Upper lobe of left lung (tissue), 6 donors: ENCODE data around the gene ITGBL1. TPM values are rescaled to one million over a fixed set of nuclear protein-coding genes. Genes with fewer than 3 reads are reported as not detected.

ENCODE experiments used
- ATAC-seq, 2 donors: fragments of 200-7000 bp; cut with Tn5 transposase; one replicate each; pipeline ENCODE4 v1.9.1; 2022; ENCODE audit warnings: mild to moderate bottlenecking in 2 of 2, moderate library complexity in 2 of 2; ENCODE audit not compliant: low FRiP score in 2 of 2
- DNase-seq, 2 donors: peaks; one replicate each; pipeline ENCODE4 v3.0.0-alpha.2; 2019 to 2020
- H3K27ac ChIP-seq, 4 donors: fragments of 200-600 bp; sonication (generic); one replicate each; pipeline ENCODE4 v1.5.1; 2016 to 2019
- H3K27me3 ChIP-seq, 4 donors: fragments of 200-600 bp; sonication (generic); one replicate each; pipeline ENCODE4 v1.5.1; 2017 to 2019
- H3K36me3 ChIP-seq, 4 donors: fragments of 200-600 bp; sonication (generic); one replicate each; pipeline ENCODE4 v1.5.1; 2016 to 2019
- H3K4me1 ChIP-seq, 4 donors: fragments of 200-600 bp; sonication (generic); one replicate each; pipeline ENCODE4 v1.5.1; 2018 to 2019
- H3K4me3 ChIP-seq, 4 donors: fragments of 200-600 bp; sonication (generic); one replicate each; pipeline ENCODE4 v1.5.1; 2017 to 2019; ENCODE audit warnings: mild to moderate bottlenecking in 2 of 4, moderate library complexity in 1 of 4
- H3K9me3 ChIP-seq, 4 donors: fragments of 200-600 bp; sonication (generic); one replicate each; pipeline ENCODE4 v1.5.1; 2018 to 2019
- CTCF ChIP-seq, 6 experiments: fragments of 450-650 bp in 4 of 6; fragments of 200-600 bp in 2 of 6; sonication (generic) in 2 of 6; IDR thresholded peaks; one replicate each; pipeline ENCODE4 v1.5.1; 2016 to 2019; ENCODE audit warnings: antibody characterized with exemption in 6 of 6
- EP300 ChIP-seq, 4 donors: sonication (generic); formaldehyde crosslinking; IDR thresholded peaks; one replicate each; pipeline ENCODE4 v1.5.1; 2017; ENCODE audit warnings: antibody characterized with exemption in 4 of 4, control low read depth in 2 of 4
- POLR2A ChIP-seq, 4 donors: fragments of 450-650 bp; IDR thresholded peaks; one replicate each; pipeline ENCODE4 v1.5.1; 2016 to 2017; ENCODE audit warnings: antibody characterized with exemption in 4 of 4, mild to moderate bottlenecking in 2 of 4
- POLR2AphosphoS5 ChIP-seq, 2 donors: sonication (generic); formaldehyde crosslinking; IDR thresholded peaks; one replicate each; pipeline ENCODE4 v1.5.1; 2017; ENCODE audit warnings: antibody characterized with exemption in 2 of 2
- WGBS, 2 donors: methylation state at CpG; one replicate each; pipeline ENCODE4 v1.1.5; 2017 to 2018; 5-methylcytosine and 5-hydroxymethylcytosine counted together
- total RNA-seq, 6 donors: library from RNA; depleted of rRNA in 4 of 6; stranded (reverse); fragments of >200 nt in 4 of 6; gene quantifications; one replicate each; pipeline versions ENCODE4 v1.1.0 to v1.2.1, GENCODE V29; 2016 to 2021
- donor health status: DM: no; HTN: no; CAD: no; lungs with moderate emphysema.
- donor health status: DM: no; HTN: yes; CAD: no; lungs with severe emphysema.

ITGBL1 gene
- total RNA-seq, 6 donors from 2014 or later, result 5.2 to 51.9 (median 21.9) TPM

DNA sequence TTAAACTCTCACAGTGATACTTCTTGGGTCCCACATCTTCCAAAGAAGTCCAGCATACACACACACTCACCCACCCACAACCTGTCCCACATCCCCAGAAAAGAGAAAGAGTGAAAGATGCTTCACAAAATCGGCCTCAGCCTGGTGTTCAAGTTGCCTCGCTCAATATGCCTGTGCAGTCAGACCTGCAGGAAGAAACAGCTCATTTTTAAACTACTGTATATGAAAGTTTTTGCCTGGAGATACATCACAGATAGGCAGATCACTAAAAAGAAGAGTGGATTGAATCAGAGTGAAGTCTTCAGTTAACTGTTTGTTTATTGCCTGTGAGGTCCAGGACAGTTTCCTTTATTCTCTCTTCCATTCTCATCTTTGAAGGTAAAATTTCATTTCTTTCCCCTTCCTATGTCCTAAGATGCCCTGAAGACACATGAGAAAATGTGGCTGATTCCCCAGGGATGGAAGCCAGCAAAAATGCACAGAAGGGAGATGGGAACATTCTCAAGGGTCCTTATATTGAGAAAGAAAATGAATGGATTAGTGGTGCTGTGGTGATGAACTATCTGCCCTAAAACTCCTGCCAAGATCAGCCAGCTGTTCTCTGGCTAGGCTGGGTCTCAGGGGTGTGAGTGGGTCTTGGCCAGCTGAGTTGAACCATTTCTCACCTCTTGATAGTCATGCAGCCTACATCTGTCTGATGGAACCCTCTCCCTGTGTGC is 259.0 kb downstream of the ITGBL1 start:
- H3K9me3 ChIP-seq, result no peaks in the 10 kb centered on the region
- TF ChIP-seq POLR2A (IDR thresholded peaks at IDR 0.05) (no peak), CTCF (IDR thresholded peaks at IDR 0.05) (no peak), POLR2AphosphoS5 (IDR thresholded peaks at IDR 0.05) (no peak), EP300 (IDR thresholded peaks at IDR 0.05) (no peak)
- no peak overlapping the region for H3K27ac ChIP-seq
- H3K36me3 ChIP-seq, result no peaks in the 10 kb centered on the region
- no peak for DNase-seq
- ATAC-seq, result peak in 1 of 2 donors; percentile 36
- no peaks in the 10 kb centered on the region for H3K27me3 ChIP-seq
- no peak overlapping the region for H3K4me3 ChIP-seq
- whole genome bisulfite sequencing, 2 donors, result 85% methylated on average over 2 of the region's 2 CpGs
- peaks cover 0 to 3% (median 0%) of the 10 kb centered on the region in 4 donors for H3K4me1 ChIP-seq

DNA sequence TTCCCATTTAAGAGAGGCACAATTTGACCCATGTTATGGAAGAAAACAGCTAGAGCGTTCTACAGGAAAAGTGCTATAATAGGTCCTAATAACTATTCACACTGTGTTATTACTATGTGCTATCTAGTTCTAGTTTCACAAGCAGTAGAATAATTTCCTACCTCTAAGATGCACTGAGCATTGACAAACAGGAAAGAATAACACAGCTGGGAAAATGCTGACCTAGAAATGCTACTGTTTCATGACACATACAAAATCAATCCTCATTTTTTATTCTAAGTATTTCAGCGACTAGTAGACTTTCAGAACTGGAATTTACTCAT is 259.5 kb downstream of the ITGBL1 start:
- no peak for TF ChIP-seq POLR2A (IDR thresholded peaks at IDR 0.05)
- TF ChIP-seq CTCF (IDR thresholded peaks at IDR 0.05), result no peak
- TF ChIP-seq EP300 (IDR thresholded peaks at IDR 0.05), result no peak
- no peak for TF ChIP-seq POLR2AphosphoS5 (IDR thresholded peaks at IDR 0.05)
- peak in 1 of 2 donors; percentile 14 for ATAC-seq
- WGBS, 2 donors, result 86 to 88% methylated on average over 2 of the region's 2 CpGs
- Histone ChIP-seq H3K4me3 (no peak overlapping the region), H3K9me3 (no peaks in the 10 kb centered on the region), H3K27ac (no peak overlapping the region), H3K27me3 (no peaks in the 10 kb centered on the region), H3K4me1 (no peaks in the 10 kb centered on the region), H3K36me3 (no peaks in the 10 kb centered on the region)
- no peak for DNase-seq

- Histone ChIP-seq H3K4me3 (no peak overlapping the region), H3K9me3 (no peaks in the 10 kb centered on the region), H3K4me1 (no peaks in the 10 kb centered on the region), H3K27me3 (no peaks in the 10 kb centered on the region), H3K27ac (no peak overlapping the region), H3K36me3 (no peaks in the 10 kb centered on the region)
- ATAC-seq, result no peak
- TF ChIP-seq CTCF (IDR thresholded peaks at IDR 0.05) (no peak), EP300 (IDR thresholded peaks at IDR 0.05) (no peak), POLR2A (IDR thresholded peaks at IDR 0.05) (no peak), POLR2AphosphoS5 (IDR thresholded peaks at IDR 0.05) (no peak)
- WGBS, 2 donors, result 93 to 94% methylated on average over 2 to 3 of the region's 3 CpGs
- no peak for DNase-seq
Measured at GRCh38 chr13:101714195-101714594, 261.7 kb downstream of the ITGBL1 start.

DNA sequence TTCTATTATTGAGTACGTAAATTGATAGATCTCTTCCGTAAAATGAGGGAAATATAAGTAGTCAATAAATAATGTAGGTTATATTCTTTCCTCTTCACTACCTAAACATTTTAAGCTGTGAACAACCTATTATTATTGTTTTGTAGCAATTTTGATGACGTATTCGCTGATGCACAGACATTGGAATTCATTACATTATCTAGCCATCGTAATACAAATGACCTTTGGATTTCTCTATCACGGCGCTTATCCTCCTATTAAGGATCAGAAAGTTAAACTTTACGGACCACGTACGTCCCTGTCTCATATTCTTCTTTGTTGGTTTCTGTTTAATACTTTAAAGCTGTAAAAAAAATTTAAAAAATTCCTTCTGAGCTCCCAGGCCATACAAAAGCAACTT is 264.9 kb downstream of the ITGBL1 start:
- 92 to 93% methylated on average over 10 of the region's 10 CpGs for WGBS, 2 donors

More for the DNA sequence above, 264.9 kb downstream of the ITGBL1 start:
- H3K4me1 ChIP-seq, result no peaks in the 10 kb centered on the region
- no peak for ATAC-seq
- H3K36me3 ChIP-seq, result no peaks in the 10 kb centered on the region
- no peaks in the 10 kb centered on the region for H3K27me3 ChIP-seq
- H3K27ac ChIP-seq, result no peak overlapping the region
- DNase-seq, result no peak
- TF ChIP-seq POLR2AphosphoS5 (IDR thresholded peaks at IDR 0.05) (no peak), CTCF (IDR thresholded peaks at IDR 0.05) (no peak), EP300 (IDR thresholded peaks at IDR 0.05) (no peak), POLR2A (IDR thresholded peaks at IDR 0.05) (no peak)
- no peak overlapping the region for H3K4me3 ChIP-seq
- H3K9me3 ChIP-seq, result no peaks in the 10 kb centered on the region
